Mononuclear cell (primary cell): Measurements from ENCODE around the gene PIK3C2G. TPM values are rescaled to one million over a fixed set of nuclear protein-coding genes. Genes with fewer than 3 reads are reported as not detected.
"Not testable (repeated sequence)": the region's sequence is repeated elsewhere in the genome, so short reads cannot be mapped to it uniquely, and the experiment has no call there.

ENCODE experiments used
- H3K27me3 ChIP-seq: 2 replicates; pipeline ENCODE4 v1.6.0; 2011; ENCODE audit warnings: low read length, control low read depth; ENCODE audit not compliant: insufficient read depth
- H3K4me1 ChIP-seq: 2 replicates; pipeline ENCODE4 v1.5.1; 2011; ENCODE audit warnings: mild to moderate bottlenecking, low read length, control low read depth; ENCODE audit not compliant: insufficient read depth
- H3K4me3 ChIP-seq: 2 replicates; pipeline ENCODE4 v1.5.1; 2011; ENCODE audit warnings: mild to moderate bottlenecking, low read length, moderate library complexity
- H3K9me3 ChIP-seq: 2 replicates; pipeline ENCODE4 v1.5.1; 2011; ENCODE audit warnings: low read depth, mild to moderate bottlenecking, control low read depth, low read length
- total RNA-seq: library from RNA; depleted of rRNA; stranded (reverse); fragments of >200 nt; gene quantifications from one replicate; pipeline ENCODE4 v1.2.3, GENCODE V29; 2012

Gene PIK3C2G
- total RNA-seq, 1 donor = not detected

- Histone ChIP-seq H3K4me1 (no peaks in the 10 kb centered on the region), H3K4me3 (no peak overlapping the region), H3K9me3 (no peaks in the 10 kb centered on the region), H3K27me3 (no peaks in the 10 kb centered on the region)
These were observed 215.5 kb downstream of the PIK3C2G start for GRCh38 chr12:18476861-18477260.

DNA sequence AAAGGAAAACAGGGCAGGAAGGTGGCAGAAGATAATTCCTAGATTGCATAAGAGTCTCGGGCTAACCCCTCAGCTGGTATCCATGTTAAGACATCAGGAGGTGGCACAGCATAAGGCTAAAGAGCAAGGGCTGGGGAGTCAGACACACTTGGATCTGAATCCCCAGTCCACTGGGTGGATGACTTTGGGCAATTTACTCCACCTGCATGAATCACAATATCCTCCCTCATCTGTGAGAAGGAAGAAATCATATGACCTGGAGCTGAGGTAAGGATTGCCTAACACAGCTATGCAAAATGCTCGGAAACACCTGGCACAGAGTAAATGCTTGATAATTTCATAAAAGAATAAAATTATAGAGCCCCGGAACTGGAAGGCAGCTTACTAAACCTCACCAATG, 217.9 kb downstream of the PIK3C2G start:
- H3K4me1 ChIP-seq = no peaks in the 10 kb centered on the region
- H3K9me3 ChIP-seq = no peaks in the 10 kb centered on the region
- H3K27me3 ChIP-seq = no peaks in the 10 kb centered on the region
- no peak overlapping the region for H3K4me3 ChIP-seq

GRCh38 chr12:18482601-18483120, 221.3 kb downstream of the PIK3C2G start:
- H3K4me3 ChIP-seq = no peak overlapping the region
- no peaks in the 10 kb centered on the region for H3K27me3 ChIP-seq
- H3K4me1 ChIP-seq = no peaks in the 10 kb centered on the region
- H3K9me3 ChIP-seq = no peaks in the 10 kb centered on the region

DNA sequence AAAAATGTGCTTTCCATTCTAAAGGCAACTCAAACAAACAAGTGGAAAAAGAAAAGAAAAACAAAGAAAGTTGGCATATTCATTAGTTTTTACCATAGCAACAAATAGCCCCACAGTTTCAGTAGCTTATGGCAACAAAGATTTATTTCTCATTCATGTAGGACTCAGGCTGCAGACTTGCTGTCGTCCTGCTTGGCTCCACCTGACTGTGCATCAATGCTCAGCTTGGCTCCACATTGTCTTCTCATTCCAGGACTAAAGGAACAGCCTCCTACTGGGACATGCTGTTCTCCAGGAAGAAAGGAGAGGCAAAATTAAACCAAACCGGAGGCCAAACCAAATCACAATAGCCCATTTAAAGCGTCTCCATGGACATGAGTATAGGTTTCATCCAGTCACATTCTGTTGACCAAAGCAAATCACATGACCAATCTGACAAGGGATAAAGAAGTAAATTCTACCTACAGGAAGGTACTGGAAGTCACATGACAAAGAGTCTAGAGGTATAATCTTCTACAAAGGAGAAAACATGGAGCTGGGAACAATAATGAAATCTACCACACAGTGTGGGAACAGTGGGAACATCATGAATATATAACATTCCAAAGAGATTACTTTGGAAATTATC, 222.5 kb downstream of the PIK3C2G start:
- H3K4me3 ChIP-seq = no peak overlapping the region
- no peaks in the 10 kb centered on the region for H3K4me1 ChIP-seq
- no peaks in the 10 kb centered on the region for H3K27me3 ChIP-seq
- H3K9me3 ChIP-seq = no peaks in the 10 kb centered on the region

- no peaks in the 10 kb centered on the region for H3K4me1 ChIP-seq
- no peaks in the 10 kb centered on the region for H3K9me3 ChIP-seq
- no peaks in the 10 kb centered on the region for H3K27me3 ChIP-seq
- no peak overlapping the region for H3K4me3 ChIP-seq
These were observed 224.7 kb downstream of the PIK3C2G start for GRCh38 chr12:18486036-18486435.

GRCh38 chr12:18487509-18487908, 226.2 kb downstream of the PIK3C2G start:
- H3K4me3 ChIP-seq = no peak overlapping the region
- H3K4me1 ChIP-seq = no peaks in the 10 kb centered on the region
- no peaks in the 10 kb centered on the region for H3K27me3 ChIP-seq
- H3K9me3 ChIP-seq = no peaks in the 10 kb centered on the region

DNA sequence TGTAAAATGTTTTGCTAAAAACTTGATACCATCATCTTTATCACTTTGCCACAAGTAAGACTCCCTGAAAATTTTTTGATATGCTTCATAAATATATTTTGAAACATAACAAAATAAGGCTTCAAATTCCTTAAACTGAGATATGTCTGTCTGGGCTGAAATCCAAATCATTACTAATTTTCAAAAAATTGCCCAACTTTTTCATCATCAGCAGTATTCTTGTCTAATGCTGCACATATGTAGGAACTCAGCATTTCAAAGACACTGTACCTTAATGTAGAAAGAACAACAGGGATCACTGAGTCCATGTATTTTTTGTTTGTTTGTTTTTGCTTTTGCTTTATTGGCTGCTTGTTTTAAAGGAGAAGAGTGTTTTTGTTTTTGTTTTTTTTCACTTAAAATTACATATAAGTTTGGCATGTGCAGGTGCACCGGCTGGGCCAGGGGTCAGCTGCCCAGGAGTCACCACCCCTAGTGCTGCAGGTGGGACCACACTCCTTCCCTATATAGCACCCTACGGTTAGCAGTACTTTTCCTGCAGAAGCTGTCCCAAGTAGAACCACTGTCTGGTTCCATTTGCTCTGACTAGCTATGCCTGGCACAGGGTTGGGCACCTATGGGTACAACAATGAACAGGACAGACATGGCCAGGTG, 231.2 kb downstream of the PIK3C2G start:
- H3K27me3 ChIP-seq = no peaks in the 10 kb centered on the region
- H3K9me3 ChIP-seq = no peaks in the 10 kb centered on the region
- H3K4me3 ChIP-seq = no peak overlapping the region
- no peaks in the 10 kb centered on the region for H3K4me1 ChIP-seq

DNA sequence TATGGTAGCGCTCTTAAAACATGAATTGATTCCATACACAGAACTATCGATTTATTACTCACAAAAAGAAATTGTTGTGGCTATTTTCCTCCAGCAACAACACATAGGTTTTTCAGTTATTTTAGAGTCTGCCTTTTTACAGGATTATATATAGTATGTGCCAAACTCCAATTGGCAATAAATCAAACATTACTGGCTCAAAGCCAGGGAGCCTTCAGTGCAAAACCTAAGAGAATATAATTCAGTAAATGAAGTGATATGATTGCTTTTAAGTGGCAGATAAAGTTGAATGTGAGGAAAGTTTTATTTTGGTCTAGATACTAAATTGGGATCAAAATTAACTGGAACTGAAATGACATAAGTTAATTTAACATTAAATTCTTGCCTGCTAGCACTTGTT, 234.8 kb downstream of the PIK3C2G start:
- H3K27me3 ChIP-seq = no peaks in the 10 kb centered on the region
- no peaks in the 10 kb centered on the region for H3K4me1 ChIP-seq
- no peak overlapping the region for H3K4me3 ChIP-seq
- no peaks in the 10 kb centered on the region for H3K9me3 ChIP-seq

- not testable (repeated sequence) for H3K4me1 ChIP-seq
These were observed 238.8 kb downstream of the PIK3C2G start for GRCh38 chr12:18500160-18500574.

GRCh38 chr12:18500736-18501135, 239.4 kb downstream of the PIK3C2G start:
- not testable (repeated sequence) for H3K4me3 ChIP-seq, H3K27me3 ChIP-seq, H3K4me1 ChIP-seq, H3K9me3 ChIP-seq

More at GRCh38 chr12:18500160-18500574, 238.8 kb downstream of the PIK3C2G start:
- H3K9me3 ChIP-seq, H3K27me3 ChIP-seq, H3K4me3 ChIP-seq: not testable (repeated sequence)

DNA sequence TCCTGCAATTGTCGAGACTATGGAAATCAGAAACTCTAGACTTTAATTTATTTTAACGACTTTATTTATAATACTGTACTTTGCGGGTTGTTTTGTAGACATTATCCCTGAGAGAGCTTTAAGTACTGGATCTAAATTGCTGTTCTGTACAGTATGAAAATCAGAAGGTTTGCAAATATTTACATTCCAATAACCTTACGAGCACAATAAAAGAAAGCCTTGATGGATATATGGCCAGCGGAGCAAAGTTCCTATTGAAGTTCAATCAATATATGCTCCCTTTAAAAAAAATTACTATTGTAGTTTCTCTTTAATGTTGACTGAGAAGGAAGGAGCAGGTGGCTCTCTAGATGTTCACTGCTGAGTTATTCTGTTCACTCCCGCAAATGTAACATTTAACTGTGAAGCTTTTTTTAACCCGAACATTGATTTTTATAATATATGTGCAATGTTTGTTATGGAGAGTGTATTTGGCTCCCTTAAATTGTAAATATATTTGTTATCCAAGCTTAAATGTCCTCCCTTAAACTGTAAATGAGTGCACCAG, 241.2 kb downstream of the PIK3C2G start:
- H3K4me1 ChIP-seq = no peaks in the 10 kb centered on the region
- no peaks in the 10 kb centered on the region for H3K27me3 ChIP-seq
- H3K4me3 ChIP-seq = no peak overlapping the region
- no peaks in the 10 kb centered on the region for H3K9me3 ChIP-seq

GRCh38 chr12:18521461-18521860, 260.1 kb downstream of the PIK3C2G start:
- H3K4me3 ChIP-seq = no peak overlapping the region
- H3K9me3 ChIP-seq = peaks cover 14% of the 10 kb centered on the region
- no peaks in the 10 kb centered on the region for H3K4me1 ChIP-seq
- H3K27me3 ChIP-seq = no peaks in the 10 kb centered on the region

DNA sequence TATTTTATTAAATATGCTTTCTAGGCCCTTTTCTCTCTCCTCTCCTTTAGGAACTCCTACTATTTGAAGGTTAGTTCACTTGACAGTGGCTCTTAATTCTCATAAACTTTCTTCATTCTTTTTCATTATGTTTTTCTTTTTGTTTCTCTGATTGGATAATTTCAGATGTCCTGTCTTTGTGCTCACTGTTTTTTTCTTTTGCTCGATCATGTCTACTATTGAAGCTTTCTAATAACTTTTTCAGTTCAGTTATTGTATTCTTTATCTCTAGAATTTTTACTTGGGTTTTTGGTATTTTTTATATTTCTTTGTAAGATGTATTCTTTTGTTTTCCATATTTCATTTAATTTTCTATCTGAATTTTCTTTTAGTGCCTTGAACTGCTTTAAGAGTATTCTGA, 261.5 kb downstream of the PIK3C2G start:
- Histone ChIP-seq H3K4me3 (no peak overlapping the region), H3K9me3 (peaks cover 14% of the 10 kb centered on the region), H3K27me3 (no peaks in the 10 kb centered on the region), H3K4me1 (no peaks in the 10 kb centered on the region)

- not testable (repeated sequence) for H3K9me3 ChIP-seq, H3K27me3 ChIP-seq, H3K4me1 ChIP-seq, H3K4me3 ChIP-seq
These were observed 281.2 kb downstream of the PIK3C2G start for GRCh38 chr12:18542497-18542896.

GRCh38 chr12:18546399-18546798, 285.1 kb downstream of the PIK3C2G start:
- no peaks in the 10 kb centered on the region for H3K9me3 ChIP-seq
- H3K4me1 ChIP-seq = no peaks in the 10 kb centered on the region
- no peak overlapping the region for H3K4me3 ChIP-seq
- no peaks in the 10 kb centered on the region for H3K27me3 ChIP-seq

DNA sequence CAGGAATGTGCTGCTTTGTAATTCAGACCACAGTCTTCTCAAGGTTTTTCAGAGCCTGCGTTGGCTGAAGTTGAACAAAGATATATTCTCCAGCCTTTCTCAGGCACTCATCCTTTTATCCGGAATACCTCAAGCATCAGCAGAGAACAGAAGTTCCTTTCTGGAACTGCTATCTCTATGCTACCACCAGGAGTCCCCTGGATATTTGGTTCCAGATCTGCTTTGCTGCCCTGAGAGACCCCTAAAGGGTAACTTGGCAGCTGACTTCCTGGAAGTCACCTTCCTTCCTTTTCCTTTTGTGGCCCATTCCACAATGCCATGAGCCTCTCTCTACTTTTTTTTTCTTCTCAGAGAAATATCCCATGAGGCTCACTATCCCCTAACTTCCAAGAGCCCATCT, 288.3 kb downstream of the PIK3C2G start:
- H3K4me3 ChIP-seq = no peak overlapping the region
- no peaks in the 10 kb centered on the region for H3K27me3 ChIP-seq
- no peaks in the 10 kb centered on the region for H3K4me1 ChIP-seq
- H3K9me3 ChIP-seq = peaks cover 6% of the 10 kb centered on the region
